PC-3 (cell line): ENCODE data around the gene EFCC1. TPM values are rescaled to one million over a fixed set of nuclear protein-coding genes. Genes with fewer than 3 reads are reported as not detected.

Experiments used
- ATAC-seq: fragments of 200-7000 bp; cut with Tn5 transposase; 2 replicates; pipeline ENCODE4 v1.9.1; 2020; ENCODE audit warnings: mild to moderate bottlenecking, moderate library complexity
- BruUV-seq: library from RNA; stranded (reverse); fragments of 400-500 nt; replicated peaks from 2 replicates; lab custom pipeline; 2021; lab: Mats Ljungman, UMichigan
- CTCF ChIA-PET: fragments of 300-600 bp; sonication (Branson Sonifier 250); formaldehyde crosslinking; loops from one replicate; lab custom pipeline; 2022; ENCODE audit warnings: antibody characterized with exemption; lab: Charles Lee
- POLR2A ChIA-PET: fragments of 300-600 bp; sonication (Branson Sonifier 250); formaldehyde crosslinking; loops from one replicate; lab custom pipeline; 2022; ENCODE audit warnings: antibody characterized with exemption; ENCODE audit not compliant: unreplicated experiment; lab: Charles Lee
- DNase-seq: peaks from one replicate; pipeline ENCODE4 v3.0.0-alpha.2; 2015
- H2AFZ ChIP-seq: fragments of 300-600 bp; sonication (generic); 2 replicates; pipeline ENCODE4 v1.6.0; 2016; ENCODE audit warnings: antibody characterized with exemption, low read length
- H3F3A ChIP-seq: fragments of 300-600 bp; sonication (generic); one replicate; pipeline ENCODE4 v1.6.0; 2017; ENCODE audit warnings: antibody characterized with exemption, low read length, control low read depth, mild to moderate bottlenecking; ENCODE audit not compliant: unreplicated experiment
- H3K27ac ChIP-seq: fragments of 300-600 bp; sonication (generic); 2 replicates; pipeline ENCODE4 v1.5.1; 2016; ENCODE audit warnings: mild to moderate bottlenecking, low read length
- H3K27me3 ChIP-seq: fragments of 300-600 bp; sonication (generic); 2 replicates; pipeline ENCODE4 v1.6.1; 2016; ENCODE audit warnings: low read length, mixed read lengths
- H3K36me3 ChIP-seq: fragments of 300-600 bp; sonication (generic); 2 replicates; pipeline ENCODE4 v1.6.1; 2016; ENCODE audit warnings: low read depth, mixed run types, low read length, mixed read lengths
- H3K4me1 ChIP-seq: fragments of 300-600 bp; sonication (generic); 2 replicates; pipeline ENCODE4 v1.5.1; 2016; ENCODE audit warnings: low read length; ENCODE audit not compliant: insufficient read depth
- H3K4me2 ChIP-seq: fragments of 300-600 bp; sonication (generic); 2 replicates; pipeline ENCODE4 v1.6.0; 2016; ENCODE audit warnings: low read length
- H3K4me3 ChIP-seq: fragments of 300-600 bp; sonication (generic); 2 replicates; pipeline ENCODE4 v1.5.1; 2016; ENCODE audit warnings: mild to moderate bottlenecking, low read length, mixed read lengths
- H3K79me2 ChIP-seq: fragments of 300-600 bp; sonication (generic); 2 replicates; pipeline ENCODE4 v1.6.1; 2017; ENCODE audit warnings: low read length, mixed read lengths
- H3K9ac ChIP-seq: fragments of 300-600 bp; sonication (generic); 2 replicates; pipeline ENCODE4 v1.6.0; 2016; ENCODE audit warnings: mild to moderate bottlenecking, low read length
- H3K9me2 ChIP-seq: fragments of 300-600 bp; sonication (generic); replicated peaks from 2 replicates; pipeline ENCODE4 v1.6.1; 2016; ENCODE audit warnings: mixed run types, low read length, mixed read lengths
- H3K9me3 ChIP-seq: fragments of 300-600 bp; sonication (generic); 2 replicates; pipeline ENCODE4 v1.6.1; 2016; ENCODE audit warnings: low read length, mixed read lengths
- H4K20me1 ChIP-seq: fragments of 300-600 bp; sonication (generic); 2 replicates; pipeline ENCODE4 v1.6.1; 2016; ENCODE audit warnings: low read length, mixed read lengths
- CTCF ChIP-seq: fragments of 300-600 bp; sonication (generic); conservative IDR thresholded peaks from 2 replicates; pipeline ENCODE4 v1.5.1; 2017; ENCODE audit warnings: antibody characterized with exemption, low read depth, mild to moderate bottlenecking, low read length
- EZH2 ChIP-seq: fragments of 300-600 bp; sonication (generic); IDR thresholded peaks from one replicate; pipeline ENCODE4 v1.6.1; 2017; ENCODE audit warnings: antibody characterized with exemption, mild to moderate bottlenecking, low read length; ENCODE audit not compliant: unreplicated experiment
- EZH2phosphoT487 ChIP-seq: fragments of 300-600 bp; sonication (generic); IDR thresholded peaks from 2 replicates; pipeline ENCODE4 v1.6.1; 2018; ENCODE audit warnings: mild to moderate bottlenecking, antibody characterized with exemption, low read length, borderline replicate concordance
- intact Hi-C: fragments of 100-400 bp; cut with micrococcal nuclease; formaldehyde crosslinking; loops from 2 replicates; pipeline ENCODE4 v1.9.0; 2023
- total RNA-seq: library from RNA; depleted of rRNA; stranded (reverse); fragments of >200 nt; gene quantifications from 2 replicates; pipeline ENCODE4 v1.2.3, GENCODE V29; 2014

The EFCC1 gene
- total RNA-seq, 1 experiment from 2014 or later = not detected

GRCh38 chr3:129004639-129005295 is 3.7 kb downstream of the EFCC1 start:
- CTCF ChIA-PET = no interaction called here

GRCh38 chr3:129005526-129006303 is 4.6 kb downstream of the EFCC1 start:
- DNase-seq (no peak), ATAC-seq (no peak; the same call in 1 of the 2 replicates)
- Histone ChIP-seq H3K9ac (no peak overlapping the region), H3K9me2 (no peaks in the 10 kb centered on the region), H4K20me1 (no peaks in the 10 kb centered on the region), H3K36me3 (no peaks in the 10 kb centered on the region), H3F3A (no peaks in the 10 kb centered on the region), H3K4me3 (no peak overlapping the region), H3K79me2 (no peaks in the 10 kb centered on the region), H3K27ac (no peak overlapping the region), H3K9me3 (no peaks in the 10 kb centered on the region), H3K4me1 (no peaks in the 10 kb centered on the region), H2AFZ (no peak overlapping the region), H3K4me2 (no peak overlapping the region), H3K27me3 (no peaks in the 10 kb centered on the region)
- TF ChIP-seq CTCF (no peak), EZH2 (no peak), EZH2phosphoT487 (no peak)
- no TSS peak for BruUV-seq
- ChIA-PET CTCF (no interaction called here), POLR2A (no interaction called here)
- intact Hi-C loops = no loop called here

More at GRCh38 chr3:129004639-129005295, 3.7 kb downstream of the EFCC1 start:
- POLR2A ChIA-PET = no interaction called here
- Histone ChIP-seq H3K9ac (no peak overlapping the region), H3K4me2 (no peak overlapping the region), H3K9me3 (no peaks in the 10 kb centered on the region), H3K27me3 (no peaks in the 10 kb centered on the region), H4K20me1 (no peaks in the 10 kb centered on the region), H3K9me2 (no peaks in the 10 kb centered on the region), H3K79me2 (no peaks in the 10 kb centered on the region), H2AFZ (no peak overlapping the region), H3K4me1 (no peaks in the 10 kb centered on the region), H3K27ac (no peak overlapping the region), H3K4me3 (no peak overlapping the region), H3K36me3 (no peaks in the 10 kb centered on the region), H3F3A (no peaks in the 10 kb centered on the region)
- no peak for ATAC-seq
- DNase-seq = no peak
- no TSS peak for BruUV-seq
- intact Hi-C loops = no loop called here
- TF ChIP-seq EZH2phosphoT487 = no peak

GRCh38 chr3:129006864-129007263 is 5.8 kb downstream of the EFCC1 start:
- Histone ChIP-seq H3K79me2 (no peaks in the 10 kb centered on the region), H3K4me3 (no peak overlapping the region), H3F3A (no peaks in the 10 kb centered on the region), H3K9me3 (no peaks in the 10 kb centered on the region), H3K4me2 (no peak overlapping the region), H3K4me1 (no peaks in the 10 kb centered on the region), H2AFZ (no peak overlapping the region), H3K9me2 (no peaks in the 10 kb centered on the region), H3K36me3 (no peaks in the 10 kb centered on the region), H3K27me3 (no peaks in the 10 kb centered on the region), H4K20me1 (no peaks in the 10 kb centered on the region), H3K27ac (no peak overlapping the region), H3K9ac (no peak overlapping the region)
- intact Hi-C loops = no loop called here
- DNase-seq (no peak), ATAC-seq (no peak)
- POLR2A ChIA-PET = no interaction called here
- BruUV-seq = no TSS peak
- TF ChIP-seq EZH2 (no peak), CTCF (no peak), EZH2phosphoT487 (no peak)
- CTCF ChIA-PET = no interaction called here
